HG03064 (cell line): ENCODE results near the gene PITPNC1.
"Not testable (repeated sequence)": the region's sequence is repeated elsewhere in the genome, so short reads cannot be mapped to it uniquely, and the experiment has no call there.

Experiments
- ATAC-seq: cut with Tn5 transposase; IDR thresholded peaks from one replicate; pipeline ENCODE4 v1.9.1; 2021; ENCODE audit warnings: low read depth; ENCODE audit not compliant: unreplicated experiment

Gene PITPNC1

DNA sequence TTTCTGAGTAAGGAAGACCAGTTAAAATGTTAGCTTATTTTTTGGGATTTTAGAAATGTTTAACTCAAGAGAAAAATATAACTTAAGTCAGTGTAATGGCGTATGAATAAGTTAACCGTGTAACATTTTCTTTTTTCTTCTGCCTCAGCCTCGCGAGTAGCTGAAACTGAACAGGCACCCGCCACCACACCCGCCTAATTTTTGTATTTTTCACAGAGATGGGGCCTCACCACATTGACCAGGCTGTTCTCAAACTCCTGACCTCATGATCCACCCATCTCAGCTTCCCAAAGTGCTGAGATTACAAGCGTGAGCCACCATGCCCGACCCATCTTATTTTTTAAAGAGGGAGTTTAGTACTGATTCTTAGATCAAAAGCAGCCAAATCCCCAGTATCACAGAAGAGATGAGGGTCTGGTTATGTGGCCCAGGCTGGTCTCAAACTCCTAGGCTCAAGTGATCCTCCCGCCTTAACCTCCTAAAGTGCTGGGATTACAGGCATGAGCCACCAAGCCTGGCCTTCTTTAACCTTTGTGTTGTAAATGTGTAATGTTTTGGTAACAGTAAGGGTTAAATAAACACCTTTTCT lies 16.8 kb downstream of the PITPNC1 start:
- no peak for ATAC-seq

DNA sequence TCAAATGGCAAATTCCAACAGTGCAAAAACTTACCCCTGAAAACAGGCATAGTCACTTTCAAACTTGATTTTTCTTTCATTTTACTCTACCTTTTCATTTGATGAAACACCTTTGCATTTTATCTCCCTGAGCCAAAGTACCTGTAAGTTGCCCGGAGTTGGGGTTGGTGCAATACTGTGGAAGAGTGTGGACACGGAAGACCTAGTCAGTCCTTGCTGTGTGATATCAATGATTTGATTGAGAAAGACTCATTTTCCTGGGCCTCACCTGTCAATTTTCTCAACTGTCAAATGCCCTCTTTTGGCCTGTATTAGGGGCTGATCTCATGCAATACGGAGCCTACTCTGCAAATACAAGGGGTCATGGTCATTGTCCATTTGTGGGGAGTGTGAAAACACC lies 22.6 kb downstream of the PITPNC1 start:
- ATAC-seq: no peak

DNA sequence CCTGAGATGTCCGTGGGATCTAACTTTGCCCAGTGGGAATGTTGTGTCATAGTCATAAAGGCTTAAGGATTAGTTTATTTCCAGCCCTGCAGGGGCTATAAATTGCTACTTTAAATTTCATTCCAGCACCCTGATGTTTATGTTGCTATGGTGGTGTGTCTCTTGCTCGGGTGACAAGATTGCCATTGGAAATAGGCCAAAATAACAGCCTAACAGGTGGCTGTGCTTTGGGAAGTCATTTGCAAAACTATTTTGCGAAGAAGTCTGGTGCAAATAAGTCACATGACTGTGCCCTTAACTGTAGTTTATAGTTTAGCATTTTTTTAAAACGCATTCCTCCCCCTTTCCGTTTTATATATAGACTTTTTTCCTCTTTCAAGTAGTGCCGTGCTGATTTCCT lies 23.1 kb downstream of the PITPNC1 start:
- ATAC-seq: no peak

DNA sequence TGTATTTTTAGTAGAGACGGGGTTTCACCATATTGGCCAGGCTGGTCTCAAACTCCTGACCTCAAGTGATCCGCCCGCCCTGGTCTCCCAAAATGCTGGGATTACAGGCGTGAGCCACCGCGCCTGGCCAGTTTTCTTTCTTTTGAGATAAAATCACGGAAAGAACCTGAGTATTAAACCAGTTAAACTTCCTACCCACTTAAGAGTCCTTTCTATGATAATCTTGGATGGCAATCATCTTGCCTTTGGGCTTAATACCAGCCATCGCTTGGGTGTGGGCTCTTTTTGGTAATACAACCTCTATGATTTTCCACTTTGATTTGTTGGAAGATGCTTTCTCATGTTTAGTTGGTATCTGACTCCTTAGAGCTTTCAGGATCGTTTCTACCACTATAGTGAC lies 24.0 kb downstream of the PITPNC1 start:
- no peak for ATAC-seq

DNA sequence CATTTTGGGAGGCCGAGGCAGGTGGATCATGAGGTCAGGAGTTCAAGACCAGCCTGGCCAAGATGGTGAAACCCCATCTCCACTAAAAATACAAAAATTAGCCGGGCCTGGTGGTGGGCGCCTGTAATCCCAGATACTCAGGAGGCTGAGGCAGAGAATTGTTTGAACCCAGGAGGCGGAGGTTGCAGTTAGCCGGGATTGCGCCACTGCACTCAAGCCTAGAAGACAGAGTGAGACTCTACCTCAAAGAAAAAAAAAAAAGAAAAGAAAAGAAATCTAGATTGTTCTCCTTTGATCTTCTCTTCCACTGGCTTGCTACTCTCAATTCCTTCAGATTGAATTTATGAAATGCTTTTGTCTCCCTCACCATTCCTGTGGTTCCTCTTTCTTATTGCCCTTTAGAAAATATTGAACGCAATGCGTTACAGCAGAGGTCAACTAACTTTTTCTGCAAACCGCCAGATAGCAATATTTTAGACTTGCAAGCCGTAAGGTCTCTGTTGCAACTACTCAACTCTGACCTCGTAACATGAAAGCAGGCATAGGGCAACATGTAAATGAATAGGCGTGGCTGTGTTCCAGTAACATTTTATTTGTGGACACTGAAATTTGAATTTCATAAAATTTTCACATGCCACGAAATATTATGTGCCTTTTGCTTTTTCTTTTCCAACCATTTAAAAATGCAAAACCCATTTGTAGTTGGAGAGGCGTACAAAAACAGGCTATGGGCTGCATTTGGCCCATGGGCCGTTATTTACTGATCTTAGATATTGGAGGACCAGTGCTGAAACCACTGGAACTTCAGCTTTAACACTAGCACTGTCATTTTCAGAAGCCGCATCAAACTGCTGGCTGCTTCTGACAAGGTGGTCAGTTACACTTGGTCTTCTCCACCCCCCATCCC lies 24.8 kb downstream of the PITPNC1 start:
- ATAC-seq: no peak

DNA sequence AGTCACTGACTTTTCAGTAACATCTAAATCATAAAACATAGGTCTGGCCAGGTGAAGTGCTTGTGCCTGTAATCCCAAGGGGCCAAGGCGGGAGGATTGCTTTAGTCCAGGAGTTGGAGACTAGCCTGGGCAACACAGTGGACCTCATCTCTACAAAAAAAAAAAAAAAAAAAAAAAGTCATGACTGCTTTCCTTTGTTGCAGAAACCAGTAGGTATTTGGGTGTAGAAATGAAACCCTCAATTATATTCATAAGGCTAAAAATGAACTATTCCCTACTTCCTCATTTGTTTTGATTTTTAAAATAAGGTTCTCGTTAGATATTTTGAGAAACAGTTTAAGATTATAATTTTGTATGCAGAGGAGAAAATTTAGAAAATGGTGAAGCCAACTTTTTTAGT lies 26.0 kb downstream of the PITPNC1 start:
- no peak for ATAC-seq

DNA sequence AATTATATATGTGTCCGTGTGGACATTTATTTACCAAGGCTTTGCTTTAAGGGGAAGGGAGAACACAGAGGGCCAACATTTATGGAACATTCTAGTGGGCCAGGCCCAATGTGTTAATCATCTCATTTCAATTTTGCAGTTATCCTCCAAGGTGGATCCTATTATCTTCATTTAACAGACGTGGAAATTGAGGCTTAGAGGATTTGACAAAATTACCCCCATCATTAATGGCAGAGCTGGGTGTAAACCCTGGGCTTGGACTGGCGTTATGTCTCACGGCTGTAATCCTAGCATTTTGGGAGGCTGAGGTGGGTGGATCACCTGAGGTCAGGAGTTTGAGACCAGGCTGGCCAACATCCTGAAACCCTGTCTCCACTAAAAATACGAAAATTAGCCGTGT lies 26.4 kb downstream of the PITPNC1 start:
- ATAC-seq: no peak

DNA sequence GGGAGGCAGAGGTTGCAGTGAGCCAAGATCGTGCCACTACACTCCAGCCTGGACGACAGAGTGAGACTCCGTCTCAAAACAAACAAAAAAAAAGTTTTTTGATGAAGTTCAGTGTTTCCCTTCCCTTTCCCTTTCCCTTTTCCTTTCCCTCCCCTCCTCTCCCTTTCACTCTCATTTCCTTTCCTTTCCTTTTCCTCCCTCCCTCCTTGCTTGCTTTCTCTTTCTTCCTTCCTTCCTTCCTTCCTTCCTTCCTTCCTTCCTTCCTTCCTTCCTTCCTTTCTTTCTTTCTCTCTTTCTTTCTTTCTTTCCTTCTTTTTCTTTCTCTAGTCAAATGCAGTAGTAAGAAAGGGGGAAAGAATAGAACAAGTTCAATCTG lies 31.4 kb downstream of the PITPNC1 start:
- not testable (repeated sequence) for ATAC-seq

DNA sequence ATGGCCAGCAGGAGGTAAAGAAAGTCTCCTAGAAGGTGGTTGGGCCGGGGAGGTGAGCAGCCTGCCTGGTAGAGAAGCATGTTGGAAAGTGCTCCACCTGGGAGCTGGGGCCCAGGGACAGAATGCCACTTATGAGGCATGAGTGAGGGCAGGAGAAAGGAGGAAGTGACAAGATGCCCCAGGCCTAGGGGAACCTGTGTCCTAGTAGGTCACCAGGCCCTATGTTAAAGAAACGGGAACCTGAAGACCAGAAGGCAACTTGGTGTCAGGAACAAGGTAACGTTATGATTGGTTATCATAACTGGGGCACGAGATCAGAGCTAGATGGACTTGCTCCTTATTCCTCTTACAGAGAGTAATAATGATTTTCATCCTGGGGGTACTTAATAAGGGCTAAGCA lies 34.3 kb downstream of the PITPNC1 start:
- no peak for ATAC-seq

DNA sequence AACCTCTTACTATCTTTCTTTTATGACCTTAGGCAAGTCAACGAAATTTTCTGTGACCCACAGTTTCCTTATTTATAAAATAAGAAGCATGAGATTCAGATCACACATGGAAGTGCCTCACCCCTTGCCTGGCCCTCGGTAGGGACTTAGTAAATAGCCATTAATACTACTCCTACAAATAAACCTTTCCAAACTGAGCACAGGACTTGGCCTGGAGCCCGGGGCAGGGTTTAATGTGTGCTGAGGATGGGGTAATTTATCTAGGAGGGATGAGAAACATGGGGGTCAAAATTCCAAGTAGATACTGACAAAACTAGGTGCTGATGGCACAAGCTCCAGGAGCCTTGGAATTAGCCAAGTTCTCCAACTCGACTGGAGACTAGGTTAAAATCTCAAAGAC lies 35.0 kb downstream of the PITPNC1 start:
- no peak for ATAC-seq

DNA sequence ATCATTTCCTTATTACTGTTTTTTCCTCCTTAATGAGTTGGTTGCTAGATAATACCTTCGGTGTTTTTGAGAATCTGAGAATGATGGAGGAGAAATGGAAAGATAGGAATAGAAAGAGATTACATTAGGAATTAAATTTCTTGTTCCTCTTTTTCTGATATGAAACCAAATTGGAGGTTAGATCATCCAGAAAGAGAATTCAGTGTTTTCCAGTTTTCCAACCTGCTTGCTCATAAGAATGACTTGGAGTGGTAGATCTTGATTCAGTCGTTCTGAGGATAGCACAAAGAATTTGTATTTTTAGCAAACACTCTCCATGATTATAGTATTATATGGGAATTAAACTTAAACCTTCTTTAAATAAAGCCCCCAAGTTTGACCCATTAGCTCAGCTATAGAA lies 35.9 kb downstream of the PITPNC1 start:
- ATAC-seq: no peak

DNA sequence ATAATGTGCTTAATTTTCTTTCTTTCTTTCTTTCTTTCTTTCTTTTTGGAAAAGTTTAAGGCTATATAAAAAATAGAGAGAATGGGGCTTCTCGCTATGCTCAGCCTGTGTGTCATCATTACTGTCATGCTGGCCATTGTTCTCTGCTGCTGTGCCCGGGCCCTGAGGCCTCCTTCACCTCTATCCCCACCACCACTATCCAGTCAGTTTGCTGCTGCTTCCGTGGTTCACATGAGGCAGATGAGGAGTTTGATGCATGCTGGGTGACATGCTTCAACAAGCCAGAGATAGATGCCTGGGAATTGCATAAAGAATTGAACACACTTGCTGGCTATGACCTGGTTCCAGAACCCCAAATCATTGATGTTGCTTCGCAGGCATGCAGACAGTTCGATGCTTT lies 36.3 kb downstream of the PITPNC1 start:
- ATAC-seq: no peak

DNA sequence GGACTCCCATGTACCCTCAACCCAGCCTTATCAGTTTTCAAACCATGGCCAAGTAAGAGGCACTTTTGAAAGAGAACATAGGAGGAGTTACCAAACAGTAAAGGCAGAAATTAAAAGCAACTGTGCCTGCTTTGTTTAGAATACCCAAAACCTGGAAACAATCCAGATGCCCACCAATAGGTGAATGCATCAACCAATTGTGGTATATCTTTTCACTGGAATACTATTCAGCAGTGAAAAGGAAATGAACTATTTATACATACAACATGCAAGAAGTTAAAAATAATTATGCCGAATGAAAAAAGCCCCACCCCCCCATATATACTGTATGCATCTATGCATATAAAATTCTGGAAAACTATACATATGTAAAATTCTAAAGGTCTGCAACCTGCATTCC lies 37.0 kb downstream of the PITPNC1 start:
- no peak for ATAC-seq

DNA sequence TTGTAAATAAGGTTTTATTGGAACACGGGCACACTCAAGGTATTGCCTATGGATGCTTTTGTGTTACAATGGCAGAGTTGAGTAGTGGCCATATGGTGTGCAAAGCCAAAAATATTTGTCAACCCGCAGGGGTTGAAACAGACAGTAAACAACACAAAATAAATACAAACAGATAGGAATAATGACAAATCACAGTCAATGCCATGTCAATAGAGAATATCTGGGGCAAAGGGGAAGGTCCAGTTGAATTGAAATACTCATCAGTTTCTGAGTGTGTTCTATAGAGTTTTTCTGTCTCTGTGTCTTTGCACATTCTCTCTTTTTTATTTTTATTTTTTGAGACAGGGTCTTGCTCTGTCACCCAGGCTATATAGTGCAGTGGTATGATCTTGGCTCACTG lies 37.5 kb downstream of the PITPNC1 start:
- no peak for ATAC-seq

DNA sequence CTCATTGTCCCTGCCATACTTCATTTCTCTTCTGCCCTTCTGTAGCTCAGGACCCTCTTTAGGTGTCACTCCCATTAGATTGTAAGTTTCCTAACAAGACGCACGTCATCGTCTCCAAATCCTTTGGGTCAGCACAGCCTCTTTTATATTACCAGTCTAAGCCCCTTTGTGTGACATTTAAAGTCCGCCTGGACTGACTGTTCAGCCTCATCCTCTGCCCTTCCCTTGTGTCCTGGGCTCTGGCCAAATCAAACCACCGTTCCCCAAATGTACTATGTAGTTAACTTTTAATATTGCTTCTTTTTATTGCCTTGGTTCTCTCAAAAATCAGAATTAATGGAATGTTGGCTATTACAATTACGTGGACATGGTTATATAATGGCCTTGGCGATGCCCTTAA lies 38.2 kb downstream of the PITPNC1 start:
- ATAC-seq: no peak

DNA sequence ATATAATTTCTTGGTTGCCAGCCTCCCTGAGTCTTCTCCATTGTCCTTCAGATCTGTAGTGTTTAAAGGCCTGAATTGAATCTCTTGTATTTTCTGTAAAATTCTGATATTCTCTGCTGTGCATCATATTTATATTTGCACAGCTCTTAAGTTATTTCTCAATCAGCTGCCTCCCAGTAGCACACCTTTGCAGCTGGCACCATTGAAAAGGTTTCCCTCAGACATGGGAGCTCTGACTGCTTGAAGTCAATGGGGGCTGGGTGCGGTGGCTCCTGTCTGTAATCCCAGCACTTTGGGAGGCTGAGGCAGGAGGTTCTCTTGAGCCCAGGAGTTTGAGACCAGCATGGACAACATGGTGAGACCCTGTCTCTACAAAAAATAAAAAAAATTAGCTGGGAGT lies 40.4 kb downstream of the PITPNC1 start:
- no peak for ATAC-seq

DNA sequence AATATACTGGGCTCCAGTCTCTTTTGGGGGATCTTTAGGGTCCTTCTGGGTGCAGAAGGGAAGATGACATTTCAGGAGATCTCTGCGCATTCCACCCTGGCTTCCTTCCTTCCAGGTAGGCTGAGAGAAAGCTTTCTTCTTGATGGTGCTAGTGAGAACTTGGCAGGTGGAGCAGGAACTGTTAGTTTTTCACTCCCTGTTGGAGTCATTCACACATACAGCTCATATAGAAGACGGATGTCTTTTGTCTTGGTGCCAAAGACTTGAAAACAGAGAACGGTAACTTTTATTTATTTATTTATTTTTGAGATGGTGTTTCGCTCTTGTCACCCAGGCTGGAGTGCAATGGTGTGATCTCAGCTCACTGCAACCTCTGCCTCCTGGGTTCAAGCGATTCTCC lies 43.9 kb downstream of the PITPNC1 start:
- ATAC-seq: no peak

DNA sequence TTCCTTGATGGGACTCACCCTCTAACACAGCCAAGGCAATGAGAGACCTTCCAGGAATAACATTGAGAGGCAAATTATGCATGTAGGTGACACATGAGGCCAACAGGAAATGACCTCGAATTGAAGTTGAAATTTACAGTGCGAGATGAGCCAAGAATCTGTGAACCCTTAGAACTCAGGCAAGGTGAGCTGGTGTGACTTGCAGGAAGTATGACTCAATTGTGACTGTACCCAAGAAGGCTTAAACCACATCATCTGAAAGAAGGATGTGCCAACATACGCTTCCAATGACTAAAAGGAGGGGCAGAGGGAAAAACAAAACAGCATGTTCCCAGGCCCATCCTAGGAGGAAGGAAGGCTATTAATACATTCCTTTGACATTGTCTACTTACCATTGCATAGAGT lies 44.8 kb downstream of the PITPNC1 start:
- no peak for ATAC-seq

DNA sequence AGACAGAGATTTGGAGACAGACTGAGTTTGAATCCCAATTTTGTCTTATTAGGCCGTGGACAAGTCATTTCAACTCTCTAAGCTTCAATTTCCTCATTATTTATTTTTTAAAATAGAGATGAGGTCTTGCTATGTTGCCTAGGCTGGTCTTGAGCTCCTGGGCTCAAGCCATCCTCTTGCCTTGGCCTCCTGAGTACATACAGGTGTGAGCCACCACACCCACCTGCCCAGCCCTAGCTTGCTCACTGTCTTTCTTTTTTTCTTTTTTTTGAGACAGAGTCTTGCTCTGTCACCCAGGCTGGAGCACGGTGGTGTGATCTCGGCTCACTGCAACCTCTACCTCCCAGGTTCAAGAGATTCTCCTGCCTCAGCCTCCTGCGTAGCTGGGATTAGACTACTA lies 45.2 kb downstream of the PITPNC1 start:
- not testable (repeated sequence) for ATAC-seq

DNA sequence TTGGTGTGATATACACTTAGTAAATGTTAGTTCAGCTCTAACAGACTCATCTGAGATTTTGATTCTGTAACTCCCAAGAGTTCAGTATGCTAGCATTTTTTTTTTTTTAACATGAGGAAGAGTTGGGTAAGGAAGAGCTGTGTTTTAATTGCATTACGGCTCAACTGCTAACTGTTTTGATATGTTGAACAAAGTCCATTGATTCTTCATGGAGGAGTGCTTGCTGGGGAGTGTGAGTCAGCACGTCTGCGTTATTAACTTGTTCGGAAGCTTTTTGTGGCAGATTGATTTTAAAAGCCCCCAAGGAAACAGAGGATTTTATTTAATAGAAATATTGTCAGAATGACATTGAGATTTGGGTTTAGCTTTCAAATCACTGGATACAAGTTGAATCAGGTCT lies 45.8 kb downstream of the PITPNC1 start:
- no peak for ATAC-seq

DNA sequence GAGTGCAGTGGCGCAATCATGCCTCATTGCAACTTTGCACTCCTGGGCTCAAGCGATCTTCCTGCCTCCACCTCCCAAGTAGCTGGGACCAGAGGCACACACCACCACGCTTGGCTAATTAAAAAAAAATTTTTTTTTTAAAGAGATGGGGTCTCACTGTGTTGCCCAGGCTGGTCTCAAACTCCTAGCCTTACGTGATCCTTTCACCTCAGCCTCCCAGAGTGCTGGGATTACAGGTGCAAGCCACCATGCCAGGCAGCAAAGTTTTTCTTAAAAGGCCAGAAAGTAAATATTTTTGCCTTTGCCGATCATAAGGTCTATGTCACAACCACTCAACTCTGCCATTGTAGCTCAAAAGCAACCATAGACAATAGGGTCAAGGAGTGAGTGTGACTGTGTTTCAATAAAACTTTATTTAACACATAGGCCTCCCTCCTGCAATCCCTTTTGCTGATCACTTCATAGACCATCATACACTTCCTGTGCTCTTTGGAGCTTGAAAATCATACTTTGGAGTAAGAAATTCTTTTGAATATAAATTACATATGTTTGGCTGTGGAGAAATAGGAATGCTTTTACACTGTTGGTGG lies 48.6 kb downstream of the PITPNC1 start:
- no peak for ATAC-seq

DNA sequence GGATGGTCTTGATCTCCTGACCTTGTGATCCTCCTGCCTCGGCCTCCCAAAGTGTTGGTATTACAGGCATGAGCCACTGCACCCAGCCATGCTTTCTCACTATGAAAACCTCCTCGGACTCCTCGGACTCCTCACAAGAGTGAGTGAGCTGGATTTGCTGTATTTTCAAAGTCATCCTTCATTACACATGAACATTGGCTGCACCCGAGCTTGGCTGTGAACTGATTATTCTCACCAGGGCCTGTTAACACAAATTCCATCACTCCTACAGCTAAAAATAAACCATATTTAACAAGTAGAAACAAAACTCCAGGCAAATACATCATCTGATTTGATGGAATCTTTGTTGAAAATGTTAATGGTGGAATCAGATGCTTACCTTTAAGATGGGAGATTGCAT lies 50.3 kb downstream of the PITPNC1 start:
- ATAC-seq: no peak
